GM19193 (cell line): ENCODE results near the gene FSD1L.

Source experiments
- POLR2A ChIP-seq: IDR thresholded peaks from 4 replicates; pipeline ENCODE4 v1.6.1; 2011; ENCODE audit not compliant: insufficient read depth, insufficient read length; ENCODE audit errors: extremely low read depth

FSD1L gene

GRCh38 chr9:105449081-105449480 is 1.2 kb downstream of the FSD1L start:
- no peak for TF ChIP-seq POLR2A

- no peak for TF ChIP-seq POLR2A
These were observed 4.4 kb downstream of the FSD1L start for GRCh38 chr9:105452185-105452584.

- TF ChIP-seq POLR2A: no peak
These were observed 8.1 kb downstream of the FSD1L start for GRCh38 chr9:105455836-105456475.

- TF ChIP-seq POLR2A: no peak
These were observed 9.9 kb downstream of the FSD1L start for GRCh38 chr9:105457560-105458294.

GRCh38 chr9:105458404-105458803 is 10.6 kb downstream of the FSD1L start:
- no peak for TF ChIP-seq POLR2A

- no peak for TF ChIP-seq POLR2A
These were observed 11.5 kb downstream of the FSD1L start for GRCh38 chr9:105459336-105459735.

- no peak for TF ChIP-seq POLR2A
These were observed 19.1 kb downstream of the FSD1L start for GRCh38 chr9:105466898-105467455.

- no peak for TF ChIP-seq POLR2A
These were observed 21.0 kb downstream of the FSD1L start for GRCh38 chr9:105468875-105469274.

GRCh38 chr9:105473221-105473620 is 25.4 kb downstream of the FSD1L start:
- TF ChIP-seq POLR2A: no peak

GRCh38 chr9:105475302-105475701 is 27.5 kb downstream of the FSD1L start:
- TF ChIP-seq POLR2A: no peak

- no peak for TF ChIP-seq POLR2A
These were observed 32.0 kb downstream of the FSD1L start for GRCh38 chr9:105479846-105480245.

- no peak for TF ChIP-seq POLR2A
These were observed 35.8 kb downstream of the FSD1L start for GRCh38 chr9:105483618-105484017.

- TF ChIP-seq POLR2A: no peak
These were observed 36.4 kb downstream of the FSD1L start for GRCh38 chr9:105484226-105484625.

GRCh38 chr9:105485131-105485530 is 37.3 kb downstream of the FSD1L start:
- TF ChIP-seq POLR2A: no peak

- TF ChIP-seq POLR2A: no peak
These were observed 49.0 kb downstream of the FSD1L start for GRCh38 chr9:105496826-105497225.

GRCh38 chr9:105497704-105498103 is 49.9 kb downstream of the FSD1L start:
- no peak for TF ChIP-seq POLR2A

- TF ChIP-seq POLR2A: no peak
These were observed 52.4 kb downstream of the FSD1L start for GRCh38 chr9:105500108-105500766.

- no peak for TF ChIP-seq POLR2A
These were observed 53.6 kb downstream of the FSD1L start for GRCh38 chr9:105501414-105501813.
